RPMI8226 (cell line): Measurements from ENCODE around the gene ISG20L2.
A peak's percentile ranks its signal among the peaks of the same experiment; 100 is the strongest.

Source experiments
- DNase-seq: peaks from one replicate; pipeline ENCODE4 v3.0.0-alpha.2; 2015

The ISG20L2 gene

DNA sequence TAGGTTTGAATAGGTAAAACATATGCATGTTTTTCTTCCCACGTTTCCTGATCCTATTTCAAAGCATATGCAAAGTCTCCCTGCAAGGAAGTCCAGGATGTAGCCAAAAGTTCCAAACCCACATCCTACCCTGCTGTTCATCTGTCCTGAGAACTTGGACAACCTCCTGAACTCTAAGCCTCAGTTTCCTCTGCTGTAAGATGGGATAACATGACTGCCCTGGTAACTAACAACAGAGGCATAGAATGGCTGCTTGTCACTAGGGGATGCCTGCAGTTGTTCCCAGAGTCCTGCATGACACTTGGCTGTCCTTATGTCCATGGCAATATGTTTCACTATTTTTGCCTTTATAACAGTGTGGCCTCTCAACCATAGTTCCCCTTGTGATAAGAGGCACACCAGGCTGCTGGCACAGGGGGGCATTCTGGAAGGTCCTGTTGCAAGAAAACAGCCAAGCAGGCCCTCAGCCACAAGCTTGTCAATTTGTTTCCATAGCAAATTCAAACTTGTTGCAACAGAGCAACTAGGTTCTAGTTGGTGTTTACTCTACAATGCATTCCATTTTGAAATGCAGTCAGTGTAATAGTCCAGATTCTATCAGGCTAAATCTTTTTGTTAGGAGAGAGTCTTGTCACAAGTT, 24.4 kb upstream of the ISG20L2 start:
- DNase-seq: no peak

DNA sequence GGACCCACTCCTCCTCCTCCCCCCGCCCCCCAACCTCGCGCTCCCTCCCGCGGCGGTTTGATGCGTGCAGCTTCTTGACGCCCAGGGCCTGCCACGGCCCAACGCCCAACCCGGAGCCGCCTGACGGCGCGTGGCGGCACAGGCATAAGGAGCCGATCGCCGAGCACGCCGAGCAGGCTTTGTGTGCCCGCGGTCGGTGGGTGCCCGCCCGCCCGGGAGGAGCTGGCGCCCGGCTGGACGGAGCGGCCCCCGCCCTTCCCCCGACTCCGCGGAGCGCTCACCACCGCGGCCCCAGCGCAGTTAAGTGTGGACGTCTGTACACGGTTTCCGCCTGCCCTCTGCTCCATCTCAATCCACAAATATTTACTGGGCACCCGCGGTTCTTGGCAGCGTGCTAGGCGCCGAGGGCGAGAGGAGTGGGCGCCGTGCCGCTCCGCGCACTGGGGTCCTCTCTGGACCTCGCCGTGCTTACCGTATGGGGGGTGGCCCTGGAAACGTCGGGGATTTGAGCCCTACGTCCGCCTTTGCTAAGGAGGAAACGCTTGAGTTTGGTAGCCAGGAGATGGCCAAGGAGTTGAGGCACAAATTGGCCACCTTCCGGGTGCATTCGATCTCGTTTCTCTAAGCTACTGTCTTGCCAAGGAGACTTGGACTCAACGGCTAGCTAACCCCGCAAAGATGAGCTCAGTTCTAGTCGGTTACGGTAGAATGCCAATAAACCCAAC, 23.4 kb upstream of the ISG20L2 start:
- DNase-seq: peak; percentile 99

DNA sequence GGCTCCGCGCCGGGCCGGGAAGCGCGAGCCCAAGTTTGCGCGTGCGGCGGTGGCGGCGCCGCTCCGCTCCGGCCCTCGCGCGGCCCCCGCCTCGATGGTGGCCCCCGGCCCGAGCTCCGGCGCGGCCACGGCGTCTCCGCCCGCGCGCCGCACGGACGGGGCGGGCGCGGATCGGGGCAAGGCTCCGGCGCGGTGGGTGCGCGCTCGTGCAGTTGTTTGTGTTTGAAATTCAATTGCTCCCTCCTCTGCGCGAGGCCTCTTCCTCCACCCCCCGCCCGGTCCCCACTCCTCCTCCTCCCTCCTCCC, 22.8 kb upstream of the ISG20L2 start, which contains the start of gene HDGF:
TSS of gene HDGF (minus strand) at position 225 of the 306 bp plus-strand sequence. CDS start 246 bp downstream, outside the sequence.
- no peak for DNase-seq

DNA sequence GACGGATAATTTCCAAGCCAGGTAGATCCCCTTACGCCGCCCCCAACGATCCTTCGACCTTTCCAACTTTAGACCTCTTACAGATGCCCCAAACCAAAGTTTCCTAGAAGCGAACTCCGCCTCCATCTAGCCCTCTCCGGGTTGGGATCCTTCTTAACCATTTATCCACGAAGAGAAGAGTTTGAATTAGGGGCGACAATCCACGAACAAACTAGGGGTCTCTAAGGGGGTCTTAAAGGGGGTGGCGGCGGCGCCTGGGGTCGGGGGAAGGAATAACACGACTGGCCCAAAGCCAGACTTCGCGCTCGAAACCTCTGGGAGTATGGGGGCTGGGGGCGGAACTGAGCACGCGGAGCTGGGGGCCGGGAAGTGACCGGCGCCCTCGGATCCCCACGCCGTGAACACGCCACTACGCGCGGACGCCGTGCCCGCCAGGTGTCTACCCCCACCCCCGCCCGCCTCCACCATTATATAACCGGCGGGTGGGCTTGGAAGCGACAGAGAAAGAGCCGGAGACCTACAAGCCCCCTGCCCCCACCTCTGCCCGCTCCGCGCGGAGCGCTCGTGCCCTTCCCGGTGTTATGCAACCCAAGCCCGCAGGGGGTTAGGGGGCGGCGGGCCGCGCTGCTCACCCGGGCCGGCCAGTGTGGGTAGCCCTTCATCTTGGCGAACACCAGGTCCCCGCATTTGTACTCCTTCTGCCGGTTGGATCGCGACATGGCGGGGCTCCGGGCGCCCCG, 22.3 kb upstream of the ISG20L2 start:
- DNase-seq: peak; percentile 58

DNA sequence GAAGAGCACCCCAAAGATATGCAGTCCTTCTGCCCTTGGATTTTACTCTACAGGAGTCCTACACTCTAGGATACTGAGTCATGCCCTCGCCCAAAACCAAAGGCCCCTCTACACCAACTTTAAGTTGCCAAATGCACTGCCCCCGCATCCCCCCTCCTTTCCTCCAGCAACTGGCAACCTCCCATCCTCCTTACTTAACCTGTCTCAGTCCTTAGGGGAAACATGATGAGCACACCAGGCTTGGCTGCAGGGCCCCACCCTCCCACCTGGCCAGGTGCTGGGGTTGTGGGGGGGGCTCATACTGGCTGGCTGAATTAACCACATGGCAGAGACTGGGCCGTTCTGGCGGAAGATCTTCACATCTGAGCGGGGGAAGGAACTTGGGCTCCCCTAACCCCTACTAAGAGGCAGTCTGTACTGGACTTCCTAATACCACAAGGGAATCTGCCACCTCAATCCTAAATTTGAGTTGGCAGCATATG, 21.7 kb upstream of the ISG20L2 start:
- peak; percentile 85 for DNase-seq

GRCh38 chr1:156749419-156750118, 21.0 kb upstream of the ISG20L2 start:
- no peak for DNase-seq

GRCh38 chr1:156748670-156749418, 20.3 kb upstream of the ISG20L2 start:
- DNase-seq: peak; percentile 75

- DNase-seq: peak; percentile 39
These were observed 19.4 kb upstream of the ISG20L2 start for GRCh38 chr1:156747742-156748669.

- DNase-seq: peak; percentile 83
These were observed 18.4 kb upstream of the ISG20L2 start for GRCh38 chr1:156746728-156747631.

GRCh38 chr1:156746406-156746727, 17.8 kb upstream of the ISG20L2 start:
- DNase-seq: no peak

GRCh38 chr1:156745881-156746280, 17.3 kb upstream of the ISG20L2 start:
- DNase-seq: no peak

- no peak for DNase-seq
These were observed 16.3 kb upstream of the ISG20L2 start for GRCh38 chr1:156744786-156745419.

DNA sequence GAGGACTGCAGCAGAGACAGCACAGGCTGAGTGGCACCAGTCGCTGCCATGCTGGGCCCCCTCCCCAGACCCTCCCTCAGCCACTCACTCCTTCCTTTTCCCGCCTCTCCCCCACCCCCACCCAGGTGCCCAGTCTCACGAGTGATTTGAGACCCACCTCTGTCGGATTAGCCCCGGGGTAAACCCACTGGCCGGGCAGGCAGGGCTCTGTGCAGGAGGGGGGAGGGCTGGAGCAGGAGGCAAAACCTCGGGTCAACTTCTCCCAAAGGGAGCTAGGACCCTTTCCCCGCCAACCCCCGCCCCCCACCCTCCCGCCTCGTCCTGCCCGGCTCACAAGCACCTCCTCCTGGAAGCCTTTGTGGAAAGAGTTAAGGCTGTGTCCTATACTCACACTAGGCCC, 15.8 kb upstream of the ISG20L2 start:
- no peak for DNase-seq

DNA sequence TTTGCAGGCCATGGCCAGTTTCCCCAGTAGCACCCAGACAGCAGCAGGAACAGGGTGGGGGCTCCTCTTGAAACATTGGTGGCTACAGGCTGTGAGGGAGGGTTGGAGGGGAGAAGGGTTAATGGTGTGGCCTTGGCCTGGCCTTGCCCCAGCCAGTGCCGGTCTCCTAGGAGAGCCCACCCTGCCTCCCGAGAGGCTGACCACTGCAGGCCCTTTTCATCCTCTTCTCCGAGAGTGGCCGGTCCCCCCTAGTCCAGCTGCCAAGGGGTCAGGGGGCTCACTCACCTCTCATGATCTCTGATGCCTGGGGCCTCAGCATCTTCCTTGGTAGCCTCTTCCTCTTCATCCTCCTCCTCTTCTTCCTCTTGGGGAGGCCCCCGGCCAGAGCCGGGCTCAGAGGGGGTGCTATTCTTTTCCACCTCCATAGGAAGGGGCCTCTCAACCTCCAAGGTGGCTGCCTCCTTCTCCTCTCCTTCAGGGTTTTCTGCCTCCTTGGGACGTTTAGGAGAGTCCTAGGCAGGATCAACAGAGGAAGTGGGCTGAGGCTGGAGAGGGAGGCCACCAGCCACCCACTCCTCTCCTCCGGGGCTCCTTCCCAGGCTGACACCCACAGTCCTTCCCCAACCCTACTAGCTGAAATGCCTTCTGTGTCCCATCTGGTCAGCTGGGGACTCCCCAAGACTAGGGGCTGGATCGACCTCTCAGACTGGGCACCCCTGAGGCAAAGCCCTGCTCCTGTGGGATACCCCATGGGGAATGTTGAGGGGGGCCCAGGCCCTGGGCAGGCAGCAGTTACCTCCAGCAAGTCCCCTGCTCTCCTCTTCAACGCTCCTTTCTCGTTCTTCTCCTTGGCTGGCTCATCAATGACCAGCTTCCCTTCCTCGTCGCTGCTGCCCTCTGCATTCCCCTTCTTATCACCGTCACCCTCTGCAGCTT, 15.1 kb upstream of the ISG20L2 start:
- DNase-seq: no peak

DNA sequence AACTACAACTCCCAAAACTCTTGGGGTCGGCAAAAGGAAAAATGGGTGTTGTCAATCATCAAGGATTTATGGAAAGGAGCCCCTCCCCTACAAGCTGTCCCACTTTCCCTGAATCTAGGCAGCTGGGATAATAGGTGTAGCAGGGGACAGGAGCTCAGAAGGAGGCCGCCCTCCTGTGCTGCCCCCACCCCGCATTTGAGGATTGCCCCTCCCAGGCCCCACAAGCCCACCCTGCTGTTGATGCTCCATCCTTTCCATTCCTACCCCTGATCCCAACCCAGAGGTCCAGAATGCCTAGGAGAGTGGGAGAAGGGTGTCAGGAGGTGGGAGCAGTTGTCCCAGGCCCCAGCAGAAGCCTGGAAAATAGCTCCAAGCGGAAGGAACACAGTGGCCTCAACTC, 14.2 kb upstream of the ISG20L2 start:
- no peak for DNase-seq

DNA sequence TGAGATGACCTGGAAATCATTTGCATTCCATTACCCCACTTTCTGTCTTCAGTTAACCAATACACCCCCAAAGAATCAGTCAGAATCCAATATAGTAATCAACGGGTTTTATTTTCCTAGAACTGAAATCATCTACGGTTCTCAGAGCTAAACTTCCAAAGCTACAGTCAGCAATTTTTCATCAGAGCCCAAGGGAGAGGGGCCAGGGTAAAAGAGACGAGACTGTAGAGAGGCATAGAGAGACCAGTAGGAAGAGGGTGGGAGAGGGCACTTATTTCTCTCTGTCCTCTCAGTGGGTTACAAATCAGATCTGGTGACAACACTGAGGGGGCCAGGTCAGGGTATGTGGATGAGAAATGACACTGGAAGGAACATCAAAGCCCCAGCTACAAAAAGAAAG, 13.5 kb upstream of the ISG20L2 start:
- DNase-seq: no peak

- DNase-seq: no peak
These were observed 13.0 kb upstream of the ISG20L2 start for GRCh38 chr1:156741481-156741983.

GRCh38 chr1:156740741-156741480, 12.3 kb upstream of the ISG20L2 start, which contains the start of gene MRPL24:
MRPL24 (minus strand) TSS chr1:156741088; CDS start chr1:156738704, 2,384 bp downstream.
- DNase-seq: peak; percentile 100
